NCI-H187 (cell line): ENCODE measurements around the gene HRNR.
"Not testable (repeated sequence)": the region's sequence is repeated elsewhere in the genome, so short reads cannot be mapped to it uniquely, and the experiment has no call there.

Experiments used
- DNase-seq, 2 experiments: peaks; one replicate each; lab custom pipeline; 2025; lab: John Stamatoyannopoulos, UW

Gene HRNR

GRCh38 chr1:152224093-152224492 is at the start of gene HRNR:
HRNR (minus strand) TSS chr1:152224193; CDS start chr1:152223253, 940 bp downstream.
- DNase-seq = no peak

GRCh38 chr1:152256394-152256793 is 32.4 kb upstream of the HRNR start:
- not testable (repeated sequence) for DNase-seq

DNA sequence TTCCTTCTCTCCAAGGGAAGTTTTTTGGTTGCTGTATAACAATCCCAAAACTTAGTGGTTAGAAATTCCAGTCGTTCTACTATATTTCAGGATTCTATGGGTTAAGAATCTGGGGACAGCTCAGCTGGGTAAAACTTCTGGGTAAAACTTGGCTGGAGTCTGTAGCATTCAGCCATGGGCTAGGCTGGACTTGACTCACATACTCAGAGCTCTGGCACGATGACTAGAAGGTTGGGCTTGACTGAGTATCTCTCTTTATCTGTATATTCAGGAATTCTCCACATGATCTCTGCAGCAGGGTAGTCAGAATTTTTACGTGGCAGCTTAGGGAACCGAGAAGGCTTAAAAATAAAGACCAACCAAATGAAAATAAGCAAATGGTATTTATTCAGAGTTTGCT is 28.2 kb upstream of the HRNR start:
- no peak for DNase-seq

DNA sequence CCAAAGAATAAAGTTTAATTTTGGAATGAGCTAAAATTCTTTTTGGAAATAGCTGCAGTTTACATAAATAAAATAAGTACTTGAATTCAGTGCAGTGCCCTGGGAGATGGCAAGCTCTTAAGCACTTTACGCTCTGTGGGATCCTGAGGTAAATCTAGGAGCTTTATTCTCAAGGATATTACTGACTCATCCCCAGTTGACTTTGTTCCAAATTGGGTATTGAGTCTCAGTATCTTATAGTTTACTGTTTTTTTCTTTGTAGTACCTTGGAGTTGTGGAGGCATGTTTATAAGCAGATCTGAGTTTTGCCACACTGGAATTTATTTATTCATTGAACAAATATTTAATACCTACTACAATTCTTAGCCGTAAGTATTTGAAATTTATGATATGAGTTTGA is 27.4 kb upstream of the HRNR start:
- no peak for DNase-seq

DNA sequence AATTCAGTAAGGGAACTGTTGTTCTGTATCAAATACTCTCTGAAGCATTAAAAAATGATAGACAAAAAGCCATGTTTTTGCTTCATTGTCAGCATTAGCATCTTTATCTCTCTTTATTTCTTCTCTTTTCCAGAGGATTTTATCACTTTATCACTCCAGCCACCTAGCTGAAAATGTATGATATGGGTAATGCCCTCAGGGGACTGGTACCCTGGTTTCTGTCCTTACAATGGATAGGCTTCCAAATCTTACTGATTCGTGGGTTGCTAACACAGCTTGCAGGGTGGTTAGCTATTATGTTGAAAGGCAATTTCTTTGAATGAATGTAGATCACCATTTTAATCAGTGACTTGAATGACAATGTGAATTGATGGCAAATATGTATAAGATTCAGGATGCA is 23.3 kb upstream of the HRNR start:
- no peak for DNase-seq

- no peak for DNase-seq
Measured at GRCh38 chr1:152244576-152245273, 20.7 kb upstream of the HRNR start.

GRCh38 chr1:152237093-152237492 is 13.1 kb upstream of the HRNR start:
- no peak for DNase-seq

DNA sequence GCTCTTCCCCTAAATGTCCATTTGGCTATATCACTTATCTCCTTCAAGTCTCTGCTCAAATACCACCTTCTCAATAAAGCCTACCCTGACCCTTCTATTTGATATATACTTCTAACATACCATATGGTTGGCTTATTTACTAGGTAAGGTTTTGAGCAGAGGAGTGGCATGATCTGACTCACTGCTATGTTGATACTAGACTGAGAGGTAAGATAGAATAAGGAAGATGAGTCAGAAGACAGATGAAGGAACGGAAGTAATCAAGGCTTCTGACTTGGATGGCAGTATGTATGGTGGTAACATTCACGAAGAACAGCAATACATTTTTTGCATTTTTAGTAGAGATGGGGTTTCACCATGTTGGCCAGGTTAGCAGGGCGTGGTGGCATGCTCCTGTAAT is 4.8 kb upstream of the HRNR start:
- no peak for DNase-seq

DNA sequence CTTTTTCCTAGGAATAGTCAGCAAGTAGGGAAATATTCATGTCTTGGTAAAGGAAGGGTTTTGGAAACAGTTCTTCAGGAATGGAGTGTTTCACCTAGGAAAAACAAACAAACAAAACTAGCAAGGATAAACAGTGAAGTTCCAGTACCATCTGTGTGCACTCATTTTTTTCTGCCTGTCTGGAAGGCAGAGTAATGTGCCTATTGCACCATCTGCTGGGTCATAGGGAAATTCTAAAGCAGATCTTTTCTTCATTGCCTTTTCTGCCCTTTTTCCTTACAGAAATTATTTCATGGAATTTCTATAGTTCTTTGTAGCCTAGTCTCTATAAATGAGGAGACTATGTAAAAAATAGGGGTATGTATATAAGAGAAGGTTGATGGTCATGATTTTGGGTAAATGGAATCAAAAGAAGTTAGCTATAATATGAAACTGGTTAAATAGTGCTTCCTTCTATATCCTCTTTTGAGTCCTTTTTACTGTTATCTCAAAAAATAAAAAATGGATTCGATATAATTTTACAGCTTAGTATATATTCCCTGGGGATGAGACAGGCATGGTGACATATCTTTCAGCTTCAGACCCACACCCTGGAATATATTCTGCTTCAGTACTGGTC is 3.4 kb upstream of the HRNR start:
- DNase-seq = no peak

DNA sequence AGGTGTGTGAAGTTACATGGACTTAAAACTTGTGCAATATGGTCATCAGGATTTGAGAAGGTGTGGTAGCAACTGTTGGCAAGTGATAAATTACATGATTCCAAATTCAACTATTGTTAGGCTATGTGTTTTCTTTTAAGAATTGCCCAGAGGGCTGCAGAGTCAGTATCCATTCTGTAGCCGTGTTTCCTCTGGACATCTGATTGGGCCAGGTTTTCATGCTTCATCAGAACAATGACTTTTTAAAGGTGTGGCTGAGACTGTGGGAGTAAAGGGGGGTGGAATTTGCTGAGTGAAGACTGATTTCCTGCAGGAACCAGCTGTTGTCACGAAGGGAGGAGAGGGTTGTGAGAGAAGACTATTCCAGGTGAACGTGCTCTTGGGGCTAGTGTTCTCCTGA is 1.7 kb upstream of the HRNR start:
- no peak for DNase-seq

DNA sequence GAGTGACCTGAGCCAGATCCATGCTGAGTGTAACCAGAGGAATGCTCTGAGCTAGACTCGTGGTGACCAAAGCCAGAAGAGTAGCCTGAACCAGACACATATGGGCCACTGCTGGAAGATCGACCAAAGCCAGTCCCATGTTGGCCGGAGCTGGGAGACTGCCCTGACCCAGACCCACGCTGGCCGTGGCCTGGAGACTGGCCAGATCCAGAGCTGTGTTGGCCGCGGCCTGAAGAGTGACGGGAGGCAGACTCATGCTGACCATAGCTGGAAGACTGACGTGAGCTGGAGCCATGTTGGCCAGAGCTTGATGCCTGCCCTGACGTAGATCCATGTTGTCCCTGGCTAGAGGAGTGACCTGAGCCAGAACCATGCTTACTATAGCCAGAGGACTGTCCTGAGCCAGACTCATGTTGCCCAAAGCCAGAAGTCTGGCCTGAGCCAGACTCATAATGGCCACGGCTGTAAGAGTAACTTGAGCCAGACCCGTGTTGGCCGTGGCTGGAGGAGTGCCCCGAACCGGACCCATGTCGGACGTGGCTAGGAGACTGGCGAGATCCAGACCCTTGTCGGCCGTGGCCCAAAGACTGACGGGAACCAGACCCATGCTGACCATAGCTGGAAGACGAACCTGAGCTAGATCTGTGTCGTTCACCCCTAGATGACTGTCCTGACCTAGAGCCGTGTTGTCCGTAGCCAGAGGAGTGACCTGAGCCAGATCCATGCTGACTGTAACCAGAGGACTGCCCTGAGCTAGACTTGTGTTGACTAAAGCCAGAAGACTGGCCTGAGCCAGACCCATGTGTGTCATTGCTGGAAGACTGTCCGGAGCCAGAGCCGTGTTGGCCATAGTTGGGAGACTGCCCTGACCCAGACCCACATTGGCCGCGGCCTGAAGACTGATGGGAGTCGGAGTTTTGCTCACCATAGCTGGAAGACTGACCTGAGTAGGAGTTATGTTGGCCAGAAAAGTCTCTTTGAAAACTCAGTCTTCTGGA is 3.5 kb downstream of the HRNR start:
- no peak for DNase-seq

DNA sequence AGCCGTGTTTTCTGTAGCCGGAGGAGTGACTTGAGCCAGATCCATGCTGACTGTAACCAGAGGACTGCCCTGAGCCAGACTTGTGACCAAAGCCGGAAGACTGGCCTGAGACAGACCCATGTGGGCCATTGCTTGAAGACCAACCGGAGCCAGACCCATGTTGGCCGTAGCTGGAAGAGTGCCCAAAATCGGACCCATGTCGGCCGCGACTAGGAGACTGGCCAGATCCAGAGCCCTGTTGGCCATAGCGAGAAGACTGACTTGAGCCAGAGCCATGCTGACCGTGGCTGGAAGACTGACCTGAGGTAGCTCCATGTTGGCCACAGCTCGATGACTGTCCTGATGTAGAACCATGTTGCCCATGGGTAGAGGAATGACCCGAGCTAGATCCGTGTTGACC is 4.6 kb downstream of the HRNR start:
- DNase-seq = not testable (repeated sequence)

GRCh38 chr1:152218762-152219436 is 5.1 kb downstream of the HRNR start:
- no peak for DNase-seq

DNA sequence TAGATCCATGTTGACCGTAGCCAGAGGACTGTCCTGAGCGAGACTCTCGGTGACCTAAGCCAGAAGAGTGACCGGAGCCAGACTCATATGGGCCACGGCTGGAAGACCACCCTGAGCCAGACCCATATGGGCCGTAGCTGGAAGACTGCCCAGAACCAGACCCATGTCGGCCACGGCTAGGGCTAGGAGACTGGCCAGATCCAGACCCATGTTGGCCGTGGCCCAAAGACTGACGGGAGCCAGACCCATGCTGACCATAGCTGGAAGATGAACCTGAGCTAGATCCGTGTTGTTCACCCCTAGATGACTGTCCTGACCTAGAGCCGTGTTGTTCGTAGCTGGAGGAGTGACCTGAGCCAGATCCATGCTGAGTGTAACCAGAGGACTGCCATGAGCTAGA is 8.4 kb downstream of the HRNR start:
- not testable (repeated sequence) for DNase-seq

DNA sequence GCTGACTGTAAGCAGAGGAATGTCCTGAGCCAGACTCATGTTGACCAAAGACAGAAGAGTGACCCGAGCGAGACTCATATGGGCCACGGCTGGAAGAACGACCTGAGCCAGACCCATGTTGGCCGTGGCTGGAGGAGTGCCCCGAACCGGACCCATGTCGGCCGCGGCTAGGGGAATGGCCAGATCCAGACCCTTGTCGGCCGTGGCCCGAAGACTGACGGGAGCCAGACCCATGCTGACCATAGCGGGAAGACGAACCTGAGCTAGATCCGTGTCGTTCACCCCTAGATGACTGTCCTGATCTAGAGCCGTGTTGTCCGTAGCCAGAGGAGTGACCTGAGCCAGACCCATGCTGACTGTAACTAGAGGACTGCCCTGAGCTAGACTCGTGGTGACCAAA is 9.1 kb downstream of the HRNR start:
- DNase-seq = not testable (repeated sequence)

DNA sequence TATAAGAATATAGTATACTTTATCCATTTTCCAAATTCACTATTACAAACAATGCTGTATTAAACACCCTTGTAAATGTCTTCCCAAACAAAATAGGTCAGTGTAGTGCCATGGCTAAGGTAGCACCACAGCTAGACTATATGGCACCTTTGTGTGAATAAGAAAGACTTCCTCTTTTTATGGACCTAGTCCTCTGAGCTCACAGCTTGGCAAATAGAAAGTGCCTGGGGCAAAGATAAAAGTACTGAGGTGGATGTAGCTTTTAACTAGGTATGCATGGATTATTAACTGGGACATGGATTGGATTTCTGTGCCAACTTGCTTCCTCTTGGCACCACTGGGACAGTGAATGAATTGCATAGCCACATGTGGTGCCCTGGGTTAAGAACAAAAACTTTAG is 25.0 kb downstream of the HRNR start:
- DNase-seq = no peak

DNA sequence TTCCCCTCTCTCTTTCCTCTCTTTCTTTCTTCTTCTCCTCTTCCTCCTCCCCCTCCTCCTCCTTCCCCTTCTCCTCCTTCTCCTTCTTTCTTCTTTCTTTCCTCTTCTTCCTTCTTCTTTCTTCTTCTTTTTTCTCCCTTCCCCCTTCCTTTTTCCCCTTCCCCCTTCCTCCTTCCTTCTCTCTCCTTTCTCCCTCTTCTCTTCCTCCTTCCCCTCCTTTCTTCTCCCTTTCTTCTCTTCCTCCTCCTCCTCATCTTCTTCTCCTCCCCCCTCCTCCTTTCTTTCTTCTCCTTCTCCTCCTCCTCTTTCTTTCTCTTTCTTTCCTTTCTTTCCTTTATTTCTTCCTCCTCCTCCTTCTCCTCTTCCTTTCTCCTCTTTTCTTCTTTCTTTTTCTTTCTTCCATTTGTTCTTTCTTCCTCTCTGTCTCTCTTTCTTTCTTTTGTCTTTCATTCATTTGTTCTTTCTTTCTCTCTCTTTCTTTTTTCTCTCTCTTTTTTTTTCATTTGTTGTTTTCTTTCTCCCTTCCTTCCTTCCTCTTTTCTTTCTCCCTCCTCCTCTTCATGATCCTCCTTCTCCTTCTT is 26.5 kb downstream of the HRNR start:
- DNase-seq = no peak

- no peak for DNase-seq
Measured at GRCh38 chr1:152191711-152192110, 32.3 kb downstream of the HRNR start.

DNA sequence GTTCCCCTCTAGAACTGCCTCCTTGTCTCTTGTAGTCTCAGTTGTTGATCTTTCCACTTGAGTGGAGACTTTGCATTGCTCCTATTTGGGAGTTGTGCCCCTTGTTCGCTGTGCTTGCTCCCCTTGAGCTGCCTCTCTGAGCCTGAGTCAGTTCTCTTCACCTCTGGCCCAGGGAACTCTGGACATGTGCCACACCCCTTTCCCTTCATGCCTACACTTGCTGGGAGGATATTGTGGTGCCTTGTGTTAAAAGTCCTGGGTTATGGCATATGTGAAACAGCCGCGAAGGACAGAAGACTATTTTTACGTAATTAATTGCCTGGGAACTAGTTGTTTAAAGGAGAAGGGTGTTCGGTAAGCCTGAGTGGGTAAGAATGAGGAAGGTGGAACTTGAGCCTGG is 32.7 kb downstream of the HRNR start:
- no peak for DNase-seq

GRCh38 chr1:152190589-152190988 is 33.4 kb downstream of the HRNR start:
- DNase-seq = no peak

DNA sequence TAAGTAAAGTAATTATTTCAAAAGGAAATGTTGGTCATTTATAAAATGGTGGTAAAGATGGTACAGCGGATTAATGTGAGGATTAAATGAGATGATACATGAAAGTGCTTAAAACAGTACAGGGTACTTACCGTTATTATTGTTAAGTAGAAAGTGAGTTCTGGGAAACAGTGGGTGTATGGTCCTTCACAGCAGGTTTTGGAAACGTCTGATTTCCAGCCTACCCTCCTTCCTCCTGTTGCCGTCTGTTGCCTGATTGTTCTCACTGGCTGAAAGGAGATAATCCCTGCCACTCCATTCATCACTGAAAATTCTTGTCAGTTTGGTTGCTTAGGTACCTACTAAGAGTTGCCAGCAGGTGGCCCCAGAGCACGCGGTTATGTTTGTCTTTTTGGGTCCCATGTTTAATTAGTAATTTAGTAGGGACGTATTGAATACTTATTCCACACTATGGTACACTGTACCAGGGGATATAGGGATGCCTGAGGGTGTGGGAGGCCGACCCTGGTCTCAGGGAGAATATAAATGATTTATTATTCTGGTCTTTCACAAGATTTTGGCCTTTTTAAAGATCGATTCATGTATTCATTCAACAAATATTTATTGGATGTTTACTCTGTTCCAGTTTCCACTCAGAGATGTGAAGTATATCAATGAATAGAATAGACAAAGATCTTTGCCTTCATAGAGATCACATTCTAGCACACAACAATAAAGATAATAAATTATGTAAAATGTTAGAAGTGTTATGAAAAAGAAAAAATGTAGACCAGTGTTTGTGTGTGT is 34.1 kb downstream of the HRNR start:
- DNase-seq = peak; percentile 19 to 29
